SK-N-SH treated with all-trans-retinoic acid at 6 μM for 48 hours (cell line): Measurements from ENCODE around the gene MRPL41.

Source experiments
- RARB ChIP-seq: fragments of 250-450 bp; sonication (Bioruptor Pico); IDR thresholded peaks from 2 replicates; pipeline ENCODE4 v1.8.0; 2021; ENCODE audit warnings: mild to moderate bottlenecking, moderate library complexity
- SNAI2 ChIP-seq: fragments of 250-450 bp; sonication (Bioruptor Pico); IDR thresholded peaks from 2 replicates; pipeline ENCODE4 v1.5.0; 2020; ENCODE audit warnings: mild to moderate bottlenecking, moderate library complexity
- ZFP3 ChIP-seq: fragments of 250-450 bp; sonication (Bioruptor Pico); IDR thresholded peaks from 2 replicates; pipeline ENCODE4 v1.5.0; 2020; ENCODE audit warnings: mild to moderate bottlenecking, moderate library complexity
- TF ChIP-seq, protein P1 (sequence below): fragments of 250-450 bp; sonication (Bioruptor Pico); IDR thresholded peaks from 2 replicates; pipeline ENCODE4 v1.5.1; 2021; ENCODE audit warnings: mild to moderate bottlenecking, moderate library complexity

DNA sequence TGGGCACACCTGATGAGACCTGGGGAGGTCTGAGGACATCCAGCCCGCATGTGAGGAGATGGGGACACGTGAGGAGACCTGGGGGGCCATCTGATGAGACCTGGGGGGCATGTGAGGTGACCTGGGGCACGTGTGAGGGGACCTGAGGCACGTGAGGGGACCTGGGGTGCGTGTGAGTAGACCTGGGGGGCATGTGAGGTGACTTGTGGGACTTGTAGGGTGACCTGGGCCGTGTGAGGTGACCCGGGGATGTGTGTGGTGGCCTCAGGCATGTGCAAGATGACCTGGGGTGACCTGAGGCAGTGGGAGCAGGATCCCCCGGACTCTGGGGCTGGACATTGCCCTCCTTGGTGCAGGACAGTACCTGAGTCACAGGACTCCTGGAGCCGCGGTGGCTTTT is 32.1 kb upstream of the MRPL41 start:
- TF ChIP-seq, protein P1, sequence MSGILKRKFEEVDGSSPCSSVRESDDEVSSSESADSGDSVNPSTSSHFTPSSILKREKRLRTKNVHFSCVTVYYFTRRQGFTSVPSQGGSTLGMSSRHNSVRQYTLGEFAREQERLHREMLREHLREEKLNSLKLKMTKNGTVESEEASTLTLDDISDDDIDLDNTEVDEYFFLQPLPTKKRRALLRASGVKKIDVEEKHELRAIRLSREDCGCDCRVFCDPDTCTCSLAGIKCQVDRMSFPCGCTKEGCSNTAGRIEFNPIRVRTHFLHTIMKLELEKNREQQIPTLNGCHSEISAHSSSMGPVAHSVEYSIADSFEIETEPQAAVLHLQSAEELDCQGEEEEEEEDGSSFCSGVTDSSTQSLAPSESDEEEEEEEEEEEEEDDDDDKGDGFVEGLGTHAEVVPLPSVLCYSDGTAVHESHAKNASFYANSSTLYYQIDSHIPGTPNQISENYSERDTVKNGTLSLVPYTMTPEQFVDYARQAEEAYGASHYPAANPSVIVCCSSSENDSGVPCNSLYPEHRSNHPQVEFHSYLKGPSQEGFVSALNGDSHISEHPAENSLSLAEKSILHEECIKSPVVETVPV (CRISPR knock-in tag) = no peak
- no peak for TF ChIP-seq RARB (CRISPR knock-in tag)
- TF ChIP-seq ZFP3 (CRISPR knock-in tag) = no peak
- TF ChIP-seq SNAI2 (CRISPR knock-in tag) = no peak
